A549 (cell line): Measurements from ENCODE around the gene ACKR1. TPM values are rescaled to one million over a fixed set of nuclear protein-coding genes. Genes with fewer than 3 reads are reported as not detected.

Experiments used
- ATAC-seq, 2 experiments: fragments of 200-7000 bp in 1 of 2; fragments of >200 bp in 1 of 2; cut with Nextera tagmentation in 1 of 2; cut with Tn5 transposase in 1 of 2; 3 replicates each; pipeline versions ENCODE4 v1.8.0 to v1.9.1; 2018 to 2020; ENCODE audit warnings: mild to moderate bottlenecking in 1 of 2, moderate library complexity in 1 of 2
- CTCF ChIA-PET: fragments of 300-600 bp; sonication (Branson Sonifier 250); formaldehyde crosslinking; extraction: SDS; loops from one replicate; lab custom pipeline; 2021; ENCODE audit warnings: antibody characterized with exemption, inconsistent platforms; lab: Yijun Ruan, JAX
- POLR2A ChIA-PET: fragments of 350-600 bp; formaldehyde crosslinking; extraction: SDS; loops from one replicate; lab custom pipeline; 2021; ENCODE audit warnings: antibody characterized with exemption, inconsistent platforms; lab: Yijun Ruan, JAX
- DNase-seq, 2 experiments: peaks; one replicate each; pipeline versions ENCODE4 v3.0.0 to v3.0.0-alpha.2; 2011 to 2016; ENCODE audit warnings: low read depth in 1 of 2, low spot score in 1 of 2
- FAIRE-seq: peaks from 2 replicates; lab custom pipeline; 2011; peaks lifted over from hg19 to GRCh38; lab: Jason Lieb, UNC
- H3K27ac ChIP-seq, 2 experiments: fragments of >200 bp; sonication (Bioruptor Twin); formaldehyde crosslinking; 3 replicates each; pipeline ENCODE4 v1.5.1; 2016 to 2017
- H3K4me1 ChIP-seq: fragments of >200 bp; sonication (Bioruptor Twin); formaldehyde crosslinking; 3 replicates; pipeline ENCODE4 v1.6.1; 2016
- H3K4me2 ChIP-seq: fragments of >200 bp; sonication (Bioruptor Twin); formaldehyde crosslinking; 3 replicates; pipeline ENCODE4 v1.6.1; 2016
- H3K4me3 ChIP-seq: fragments of >200 bp; sonication (Bioruptor Twin); formaldehyde crosslinking; 3 replicates; pipeline ENCODE4 v1.5.1; 2016
- H3K9me3 ChIP-seq: fragments of >200 bp; sonication (Bioruptor Twin); formaldehyde crosslinking; 3 replicates; pipeline ENCODE4 v1.6.1; 2016
- BHLHE40 ChIP-seq: IDR thresholded peaks from 2 replicates; pipeline ENCODE4 v1.6.1; 2012; ENCODE audit warnings: low read depth, low read length, inconsistent platforms
- CBX2 ChIP-seq: fragments of 200-600 bp; sonication (generic); IDR thresholded peaks from 2 replicates; pipeline ENCODE4 v1.6.1; 2016; ENCODE audit warnings: low read depth, mild to moderate bottlenecking, borderline replicate concordance
- CBX8 ChIP-seq: fragments of 200-600 bp; sonication (generic); IDR thresholded peaks from 2 replicates; pipeline ENCODE4 v1.6.1; 2016
- CEBPB ChIP-seq, 2 experiments: fragments of >200 bp in 1 of 2; sonication (Bioruptor Twin) in 1 of 2; formaldehyde crosslinking in 1 of 2; IDR thresholded peaks; 2 replicates each; pipeline ENCODE4 v1.6.1; 2012 to 2016
- CHD2 ChIP-seq: fragments of 150-350 bp; IDR thresholded peaks from 2 replicates; pipeline ENCODE4 v1.6.1; 2014; ENCODE audit warnings: low read length; ENCODE audit not compliant: partially characterized antibody
- CHD4 ChIP-seq: fragments of 200-600 bp; sonication (generic); IDR thresholded peaks from 2 replicates; pipeline ENCODE4 v1.6.1; 2016; ENCODE audit warnings: antibody characterized with exemption, mild to moderate bottlenecking, borderline replicate concordance
- EHMT2 ChIP-seq: fragments of 200-600 bp; sonication (generic); IDR thresholded peaks from 2 replicates; pipeline ENCODE4 v1.6.1; 2016; ENCODE audit warnings: antibody characterized with exemption, low read depth, mild to moderate bottlenecking, moderate library complexity
- ESRRA ChIP-seq: fragments of 150-350 bp; IDR thresholded peaks from 2 replicates; pipeline ENCODE4 v1.6.1; 2014; ENCODE audit warnings: mild to moderate bottlenecking, low read length, borderline replicate concordance
- FOSB ChIP-seq: fragments of 250-450 bp; sonication (Bioruptor Pico); IDR thresholded peaks from 2 replicates; pipeline ENCODE4 v1.5.0; 2020; ENCODE audit warnings: mild to moderate bottlenecking, moderate library complexity
- FOSL2 ChIP-seq, 2 experiments: fragments of 450-650 bp in 1 of 2; fragments of >200 bp in 1 of 2; sonication (Bioruptor Twin) in 1 of 2; formaldehyde crosslinking; IDR thresholded peaks; 2 replicates each; pipeline versions ENCODE4 v1.5.0 to v1.6.1; 2016 to 2020; ENCODE audit warnings: mild to moderate bottlenecking in 1 of 2, moderate library complexity in 1 of 2
- GATA3 ChIP-seq: IDR thresholded peaks from 2 replicates; pipeline ENCODE4 v1.6.1; 2012; ENCODE audit warnings: borderline replicate concordance
- HDAC2 ChIP-seq: fragments of 200-600 bp; sonication (generic); IDR thresholded peaks from 2 replicates; pipeline ENCODE4 v1.6.1; 2016
- JUN ChIP-seq, 2 experiments: fragments of >200 bp; sonication (Bioruptor Twin); formaldehyde crosslinking; IDR thresholded peaks; 2 replicates in 1 of 2; 3 replicates in 1 of 2; pipeline ENCODE4 v1.6.1; 2016 to 2017
- KDM5A ChIP-seq: fragments of 200-600 bp; sonication (generic); IDR thresholded peaks from 2 replicates; pipeline ENCODE4 v1.6.1; 2016; ENCODE audit warnings: antibody characterized with exemption, mild to moderate bottlenecking
- MAFK ChIP-seq: fragments of 450-650 bp; IDR thresholded peaks from 2 replicates; pipeline ENCODE4 v1.6.1; 2014; ENCODE audit not compliant: partially characterized antibody
- POLR2A ChIP-seq: IDR thresholded peaks from 2 replicates; pipeline ENCODE4 v1.6.1; 2012; ENCODE audit warnings: mild to moderate bottlenecking, low read length
- POLR2AphosphoS2 ChIP-seq: conservative IDR thresholded peaks from 2 replicates; pipeline ENCODE4 v1.6.1; 2012; ENCODE audit warnings: low read length, improper control_type of control experiment, inconsistent platforms
- RAD21 ChIP-seq, 2 experiments: fragments of >200 bp in 1 of 2; sonication (Bioruptor Twin) in 1 of 2; formaldehyde crosslinking in 1 of 2; IDR thresholded peaks in 1 of 2; conservative IDR thresholded peaks in 1 of 2; 2 replicates in 1 of 2; 3 replicates in 1 of 2; pipeline ENCODE4 v1.6.1; 2012 to 2018; ENCODE audit warnings: inconsistent platforms in 1 of 2
- SMC3 ChIP-seq: fragments of >200 bp; sonication (Bioruptor Twin); formaldehyde crosslinking; IDR thresholded peaks from 3 replicates; pipeline ENCODE4 v1.6.1; 2018; ENCODE audit warnings: inconsistent platforms
- ZSCAN20 ChIP-seq: fragments of 250-450 bp; sonication (Bioruptor Pico); IDR thresholded peaks from 2 replicates; pipeline ENCODE4 v1.8.0; 2022; ENCODE audit warnings: mild to moderate bottlenecking, moderate library complexity
- WGBS: methylation state at CpG from one replicate; pipeline ENCODE4 v1.1.6; 2017; ENCODE audit errors: missing lambda C conversion rate; 5-methylcytosine and 5-hydroxymethylcytosine counted together
- polyA plus RNA-seq, 4 experiments: library from polyadenylated mRNA; depleted of rRNA in 3 of 4; stranded (reverse); fragments of >200 nt; fragmentation: RNase III in 1 of 4; extraction: RNeasy Plus Mini Kit Qiagen cat#74134 plus additional on column Dnase treatment in 1 of 4; gene quantifications; 2 replicates in 3 of 4; 3 replicates in 1 of 4; pipeline ENCODE4 v1.2.3, GENCODE V29; 2011 to 2017
- TF ChIP-seq, protein P1 (sequence below): IDR thresholded peaks from 2 replicates; pipeline ENCODE4 v1.6.1; 2012
- TF ChIP-seq, protein P2 (sequence below): IDR thresholded peaks from 2 replicates; pipeline ENCODE4 v1.6.1; 2012; ENCODE audit warnings: low read depth, borderline replicate concordance
- TF ChIP-seq, protein P3 (sequence below): fragments of >200 bp; sonication (Bioruptor Twin); formaldehyde crosslinking; IDR thresholded peaks from 2 replicates; pipeline ENCODE4 v1.6.1; 2016

ACKR1 gene
- polyA plus RNA-seq, 2 of the 4 experiments (the other 2 are of a cell fraction): not detected

DNA sequence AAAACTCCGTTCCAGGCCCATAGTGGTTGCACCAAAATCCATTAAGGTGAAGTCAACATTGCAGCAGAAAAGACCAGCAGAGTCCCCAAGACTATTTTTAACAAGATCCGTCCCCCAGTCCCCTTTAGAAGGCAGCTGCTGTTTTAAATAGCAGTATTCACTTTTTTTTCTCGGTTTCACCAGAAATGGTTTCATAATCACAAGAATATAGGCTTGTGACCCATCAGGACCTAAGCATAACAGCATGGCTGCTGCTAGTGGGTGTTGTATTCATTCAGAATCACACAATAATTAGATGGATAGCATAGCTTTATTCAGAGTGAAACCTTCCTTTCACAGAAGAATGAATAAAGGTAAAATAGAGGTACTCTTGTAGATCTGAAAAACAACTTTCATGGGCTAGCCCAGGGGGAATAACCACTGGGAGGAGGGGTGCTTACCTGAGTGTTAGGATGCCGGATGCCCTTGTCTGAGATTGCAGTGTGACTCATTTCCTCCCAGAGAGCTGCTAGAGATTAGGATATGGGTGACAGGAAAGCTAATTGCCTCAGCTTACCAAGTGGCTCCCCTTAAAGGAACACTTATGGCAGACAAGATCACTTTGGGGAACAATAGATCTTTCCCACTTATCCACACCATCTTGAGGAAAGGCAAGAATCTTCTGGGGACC is 35.0 kb downstream of the ACKR1 start:
- Histone ChIP-seq H3K27ac (no peak overlapping the region), H3K4me1 (no peaks in the 10 kb centered on the region; the same call in 2 of the 3 replicates), H3K4me2 (no peak overlapping the region), H3K9me3 (peaks cover 4% of the 10 kb centered on the region; the same call in 1 of the 3 replicates), H3K4me3 (no peak overlapping the region)
- WGBS: 12% methylated on average over 4 of the region's 4 CpGs
- TF ChIP-seq CBX2 (no peak), FOSB (CRISPR knock-in tag) (no peak), POLR2A (no peak), JUN (IDR thresholded peaks at IDR 0.05) (no peak), ESRRA (no peak), EHMT2 (no peak), HDAC2 (no peak), CHD2 (no peak), FOSL2 (IDR thresholded peaks at IDR 0.05) (no peak), FOSL2 (CRISPR knock-in tag; IDR thresholded peaks at IDR 0.05) (no peak), CEBPB (IDR thresholded peaks at IDR 0.05) (no peak), BHLHE40 (no peak), SMC3 (no peak), CHD4 (no peak), RAD21 (conservative IDR thresholded peaks at IDR 0.05 in 1 of 2, IDR thresholded peaks at IDR 0.05 in 1 of 2) (no peak), KDM5A (no peak), POLR2AphosphoS2 (no peak)
- TF ChIP-seq, protein P1, sequence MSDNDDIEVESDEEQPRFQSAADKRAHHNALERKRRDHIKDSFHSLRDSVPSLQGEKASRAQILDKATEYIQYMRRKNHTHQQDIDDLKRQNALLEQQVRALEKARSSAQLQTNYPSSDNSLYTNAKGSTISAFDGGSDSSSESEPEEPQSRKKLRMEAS: no peak
- TF ChIP-seq, protein P2, sequence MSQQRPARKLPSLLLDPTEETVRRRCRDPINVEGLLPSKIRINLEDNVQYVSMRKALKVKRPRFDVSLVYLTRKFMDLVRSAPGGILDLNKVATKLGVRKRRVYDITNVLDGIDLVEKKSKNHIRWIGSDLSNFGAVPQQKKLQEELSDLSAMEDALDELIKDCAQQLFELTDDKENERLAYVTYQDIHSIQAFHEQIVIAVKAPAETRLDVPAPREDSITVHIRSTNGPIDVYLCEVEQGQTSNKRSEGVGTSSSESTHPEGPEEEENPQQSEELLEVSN: no peak
- TF ChIP-seq, protein P3, sequence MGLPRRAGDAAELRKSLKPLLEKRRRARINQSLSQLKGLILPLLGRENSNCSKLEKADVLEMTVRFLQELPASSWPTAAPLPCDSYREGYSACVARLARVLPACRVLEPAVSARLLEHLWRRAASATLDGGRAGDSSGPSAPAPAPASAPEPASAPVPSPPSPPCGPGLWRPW: no peak
- no peak for DNase-seq
- no peak for ATAC-seq
- POLR2A ChIA-PET: no interaction called here
- CTCF ChIA-PET: interaction anchor here (1.6 to 2.0 kb wide), 3 partner anchors 10 to 28 kb away, joined by 4 to 7 read pairs (median 6); no protein-coding TSS in a partner anchor
- FAIRE-seq: no peak

DNA sequence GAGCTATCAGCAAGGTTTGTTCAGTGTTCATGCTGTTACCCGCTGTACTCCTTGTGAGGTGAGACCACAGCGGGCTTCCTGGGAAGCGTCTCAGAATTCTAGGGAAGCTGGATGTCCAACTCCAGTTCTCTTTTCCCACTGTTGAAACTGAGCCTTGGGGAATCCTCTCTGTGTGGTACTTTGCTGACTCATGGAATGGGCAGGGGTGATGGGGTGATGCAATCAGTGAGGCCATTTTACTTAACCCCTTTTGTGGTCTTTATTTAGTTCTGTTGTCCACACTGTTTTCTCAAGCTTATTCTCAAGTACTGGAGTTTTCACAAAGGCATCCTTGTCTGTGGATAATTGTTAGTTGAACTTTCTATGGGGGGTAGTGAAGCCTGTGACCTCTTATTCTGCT is 42.6 kb downstream of the ACKR1 start:
- FAIRE-seq: no peak
- TF ChIP-seq ZSCAN20 (CRISPR knock-in tag): no peak
- Histone ChIP-seq H3K4me1 (no peaks in the 10 kb centered on the region), H3K4me3 (no peak overlapping the region), H3K27ac (no peak overlapping the region), H3K4me2 (no peak overlapping the region), H3K9me3 (peaks cover 14% of the 10 kb centered on the region; the same call in 2 of the 3 replicates)
- POLR2A ChIA-PET: no interaction called here
- ATAC-seq: no peak
- CTCF ChIA-PET: no interaction called here
- no peak for DNase-seq
- 66% methylated on average over 3 of the region's 3 CpGs for WGBS

DNA sequence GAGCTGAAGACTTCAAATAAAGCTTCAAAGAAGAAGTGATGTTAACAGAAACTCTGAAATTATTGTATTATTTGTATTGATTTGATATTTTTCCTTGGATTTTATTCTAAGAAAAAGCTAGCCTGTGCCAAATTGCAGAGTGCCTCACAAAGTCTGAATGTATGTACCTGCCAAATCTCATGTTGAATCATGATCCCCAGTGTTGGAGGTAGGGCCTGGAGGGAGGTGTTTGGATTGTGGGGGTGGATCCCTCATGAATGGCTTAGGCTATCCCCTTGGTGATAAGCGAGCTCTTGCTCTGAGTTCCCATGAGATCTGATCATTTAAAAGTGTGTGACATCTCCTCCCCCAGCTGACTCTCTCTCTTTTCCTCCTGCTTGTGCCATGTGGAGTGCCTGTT is 43.6 kb downstream of the ACKR1 start:
- peaks cover 10% of the 10 kb centered on the region; the same call in 2 of the 3 replicates for H3K9me3 ChIP-seq
- POLR2A ChIA-PET: no interaction called here
- H3K4me1 ChIP-seq: no peaks in the 10 kb centered on the region
- no peak overlapping the region for H3K4me2 ChIP-seq
- no peak for ATAC-seq
- DNase-seq: no peak
- no peak for TF ChIP-seq MAFK
- TF ChIP-seq ZSCAN20 (CRISPR knock-in tag): no peak
- TF ChIP-seq GATA3: no peak
- TF ChIP-seq CBX8: no peak
- TF ChIP-seq, all 56 proteins: peak for 0
- WGBS: 9% methylated on average over 1 of the region's 1 CpG
- FAIRE-seq: no peak
- no peak overlapping the region for H3K4me3 ChIP-seq
- H3K27ac ChIP-seq: no peak overlapping the region
- CTCF ChIA-PET: interaction anchor here (1.1 kb wide), 2 partner anchors 31 to 34 kb away, joined by 3 to 6 read pairs; no protein-coding TSS in a partner anchor
